ENCODE measurements around the gene LTBP1.

- TF ChIP-seq CTCF (IDR thresholded peaks at IDR 0.05) (no peak), POLR2AphosphoS5 (IDR thresholded peaks at IDR 0.05) (no peak), POLR2A (IDR thresholded peaks at IDR 0.05) (no peak), EP300 (IDR thresholded peaks at IDR 0.05; ENCODE audit: low read depth) (no peak)
These were observed 273.8 kb downstream of the LTBP1 start for GRCh38 chr2:33220533-33220932.

All from transverse colon (tissue), 4 donors.